HL-60/S4 treated with phorbol 12-myristate 13-acetate at 8.2 ng/mL for 4 days and 3 days (cell line): Measurements from ENCODE around the gene PRRG1.
"Not testable (repeated sequence)": the region's sequence is repeated elsewhere in the genome, so short reads cannot be mapped to it uniquely, and the experiment has no call there.

Experiments used
- in situ Hi-C: fragments of 300-500 bp; cut with MboI; formaldehyde crosslinking; loops from 2 replicates; pipeline ENCODE4 v1.15.0; 2022; ENCODE audit warnings: low sequenced_read_pairs

Gene PRRG1

DNA sequence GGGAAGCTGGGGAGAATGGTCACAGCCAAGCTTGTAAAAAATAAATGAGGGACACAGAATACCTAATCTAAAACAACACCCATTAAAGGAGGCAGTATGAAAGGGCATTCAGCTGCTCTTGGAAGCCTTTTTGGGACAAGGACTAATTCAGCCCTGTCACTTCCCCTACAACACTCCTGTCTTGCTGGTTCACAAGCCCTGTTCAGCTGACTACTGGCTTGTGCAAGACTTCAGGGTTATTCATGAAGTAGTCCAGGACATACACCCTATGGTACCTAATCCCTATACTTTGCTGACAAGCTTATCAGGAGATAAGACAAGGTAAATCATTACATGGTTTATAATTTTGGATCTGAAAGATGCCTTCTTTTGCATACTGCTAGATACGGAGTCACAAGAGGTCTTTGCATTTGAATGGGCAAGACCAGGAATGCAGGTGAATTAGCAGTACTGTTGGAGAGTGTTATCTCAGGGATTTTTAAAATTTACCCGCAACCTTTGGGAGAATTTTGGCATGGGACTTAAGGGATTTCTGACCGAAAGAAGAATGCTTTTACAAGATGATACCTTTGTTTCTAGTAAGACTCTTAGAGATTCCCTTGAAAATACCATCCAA lies 119.1 kb downstream of the PRRG1 start:
- in situ Hi-C loops, result no loop called here

DNA sequence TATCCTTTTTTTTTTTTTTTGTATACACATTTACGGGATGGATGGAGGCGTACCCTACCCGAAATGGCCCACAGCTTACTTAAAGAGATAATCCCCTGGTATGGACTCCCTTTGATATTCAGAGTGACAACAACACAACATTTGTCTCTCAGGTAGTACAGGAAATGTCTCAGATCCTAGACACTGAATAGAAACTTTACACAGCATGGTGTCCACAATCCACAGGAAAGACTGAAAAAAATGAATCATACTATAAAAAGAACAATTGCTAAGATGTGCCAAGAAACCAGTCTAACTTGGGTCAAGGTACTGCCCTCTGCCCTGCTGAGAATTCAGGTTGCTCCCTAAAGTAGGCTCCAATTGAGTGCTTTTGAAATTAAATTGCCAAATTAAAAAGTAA lies 121.5 kb downstream of the PRRG1 start:
- in situ Hi-C loops, result no loop called here

GRCh38 chrX:37472836-37473235 lies 123.7 kb downstream of the PRRG1 start:
- in situ Hi-C loops, result no loop called here

DNA sequence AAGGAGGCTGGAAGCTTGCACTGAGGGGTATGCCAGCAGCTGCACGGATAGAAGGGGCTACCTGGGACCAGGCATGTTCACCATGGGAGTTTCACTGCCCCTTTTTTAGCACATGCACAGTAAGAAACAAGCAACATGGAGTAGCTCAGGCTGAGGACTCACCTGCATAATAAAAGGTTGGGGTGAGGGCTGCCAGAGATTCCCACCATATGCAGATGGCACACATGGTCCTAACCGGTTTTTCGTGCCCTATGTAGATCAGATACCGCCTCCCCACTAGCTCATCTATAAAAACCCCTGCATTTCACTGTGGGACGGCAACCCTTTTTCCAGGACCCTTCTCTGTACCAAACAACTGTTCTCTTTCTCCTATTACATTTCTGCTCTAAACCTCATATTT lies 125.3 kb downstream of the PRRG1 start:
- in situ Hi-C loops, result no loop called here

GRCh38 chrX:37476571-37477170 lies 127.5 kb downstream of the PRRG1 start:
- in situ Hi-C loops, result no loop called here

DNA sequence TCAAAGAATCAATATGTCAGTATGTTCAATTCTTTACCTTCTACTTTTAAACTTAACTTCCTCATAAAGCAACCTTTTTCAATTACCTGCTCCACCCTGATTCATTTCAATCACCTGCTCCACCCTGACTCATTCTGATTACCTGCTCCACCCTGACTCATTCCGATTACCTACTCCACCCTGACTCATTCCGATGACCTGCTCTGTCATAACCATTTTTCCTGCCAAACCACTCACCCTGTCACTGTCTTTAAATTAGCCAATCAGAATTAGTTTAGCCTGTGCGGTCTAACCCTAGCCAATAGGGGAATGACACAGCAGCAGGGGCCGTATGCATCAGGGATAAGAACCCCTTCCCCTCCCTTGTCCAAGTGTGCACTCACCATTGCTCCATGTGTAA lies 135.2 kb downstream of the PRRG1 start:
- in situ Hi-C loops, result not testable (repeated sequence)

DNA sequence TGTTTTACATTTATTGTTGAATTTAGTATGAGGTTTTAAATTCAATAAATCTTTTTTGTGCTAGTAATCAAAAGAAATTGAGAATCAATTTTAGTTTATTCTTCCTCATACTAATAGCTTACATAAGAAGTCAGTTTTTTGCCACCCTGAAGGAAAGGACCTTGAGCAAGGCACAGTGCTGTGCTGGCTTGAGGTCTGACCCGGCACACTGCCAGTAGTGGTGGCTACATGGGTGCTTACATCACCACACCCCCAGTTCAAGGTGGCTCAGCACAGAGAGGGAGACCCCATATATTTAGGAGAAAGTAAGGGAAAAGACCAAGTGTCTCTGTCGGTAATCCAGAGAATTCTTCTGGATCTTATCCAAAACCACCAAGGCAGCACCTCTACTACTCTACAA lies 136.3 kb downstream of the PRRG1 start:
- in situ Hi-C loops, result no loop called here

- in situ Hi-C loops, result no loop called here
Measured at GRCh38 chrX:37487271-37487670, 138.1 kb downstream of the PRRG1 start.

DNA sequence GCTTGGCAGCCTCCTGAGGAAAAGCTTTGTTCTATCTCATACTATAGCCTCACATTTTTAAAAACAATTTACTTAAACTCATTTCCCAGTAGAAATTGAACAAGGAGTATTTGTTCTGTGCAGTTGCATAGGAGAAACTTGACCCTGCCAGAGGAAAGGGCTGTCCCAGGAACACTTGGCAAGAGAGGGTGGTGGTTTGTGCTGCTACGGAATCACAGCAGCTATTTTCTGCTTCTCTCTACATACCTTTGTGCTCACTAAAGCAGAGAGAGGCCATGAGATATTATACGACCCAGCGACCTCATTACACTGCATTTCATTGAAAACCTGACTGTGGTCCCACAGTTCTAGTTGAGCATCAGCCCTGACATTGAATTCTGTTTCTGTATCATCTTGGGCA lies 139.2 kb downstream of the PRRG1 start:
- in situ Hi-C loops, result no loop called here

DNA sequence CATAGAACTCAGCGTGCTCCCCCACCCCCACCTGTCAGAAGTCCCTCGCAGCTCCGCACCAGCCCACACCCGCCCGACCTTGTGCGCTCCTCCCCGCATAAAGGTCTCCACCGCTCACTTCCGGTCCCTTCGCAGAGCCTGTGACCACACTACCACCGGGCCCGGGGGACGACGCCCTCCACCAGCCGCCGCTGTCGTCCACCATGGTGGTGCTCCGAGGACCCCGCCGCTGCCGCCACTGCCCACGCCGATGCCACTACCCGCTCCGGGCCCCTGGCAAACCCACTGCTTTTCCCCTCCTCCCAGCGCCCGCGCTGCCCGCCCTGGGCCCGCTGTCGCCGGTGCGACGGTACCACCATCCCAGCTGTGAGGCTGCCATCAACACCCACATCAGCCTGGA lies 142.5 kb downstream of the PRRG1 start:
- in situ Hi-C loops, result no loop called here

DNA sequence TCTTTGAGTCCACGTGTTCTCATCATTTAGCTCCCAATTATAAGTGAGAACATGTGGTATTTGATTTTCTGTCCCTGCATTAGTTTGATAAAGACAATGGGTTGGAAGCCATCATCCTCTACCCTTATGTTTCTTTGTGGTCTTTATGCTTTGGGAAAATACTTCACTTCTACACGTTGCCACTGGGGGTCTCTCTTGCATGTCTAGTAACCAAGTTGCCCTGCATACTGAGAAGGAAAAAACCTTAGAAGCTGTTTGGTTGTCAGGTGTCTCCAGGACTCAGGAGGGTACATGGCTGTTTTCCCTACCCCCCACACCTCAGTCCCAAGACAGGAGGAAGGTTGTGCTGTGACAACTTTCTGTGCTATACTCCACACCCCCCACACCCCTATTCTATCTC lies 146.6 kb downstream of the PRRG1 start:
- in situ Hi-C loops, result not testable (repeated sequence)

DNA sequence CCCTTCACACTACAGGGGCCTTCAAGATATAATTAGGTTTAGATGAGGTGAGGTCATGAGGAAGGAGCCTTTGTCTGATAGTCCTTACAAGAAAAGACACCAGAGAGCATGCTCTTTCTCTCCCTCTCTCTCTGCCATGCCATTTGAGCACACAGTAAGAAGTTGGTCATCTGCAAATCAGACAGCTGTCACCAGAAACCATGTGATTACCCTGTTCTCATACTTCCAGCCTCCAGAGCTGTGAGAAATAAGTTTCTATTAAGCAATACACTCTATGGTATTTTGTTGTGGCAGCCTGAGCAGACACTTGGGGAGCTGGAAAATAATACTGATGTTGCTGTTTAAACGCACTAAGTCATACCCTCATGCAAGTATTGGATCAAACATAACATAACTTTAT lies 148.0 kb downstream of the PRRG1 start:
- in situ Hi-C loops, result not testable (repeated sequence)

DNA sequence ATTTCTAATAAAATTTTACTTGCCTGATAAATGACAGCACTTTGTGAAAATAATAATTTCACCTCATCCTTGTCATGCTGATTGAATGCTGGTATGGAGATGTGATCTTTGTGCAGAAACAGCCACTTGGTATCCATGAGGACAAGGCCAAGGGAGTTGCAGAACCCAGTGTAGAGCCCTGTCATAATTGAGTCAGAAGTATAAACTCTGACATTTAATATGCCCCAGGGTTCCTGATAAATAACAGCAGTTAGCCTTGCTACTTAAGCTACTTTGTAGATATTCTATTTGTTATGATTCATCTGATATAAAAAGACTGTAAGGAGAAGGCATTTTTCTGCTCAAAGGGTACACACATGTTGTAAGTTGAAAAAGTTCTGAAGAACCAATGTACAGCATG lies 149.2 kb downstream of the PRRG1 start:
- in situ Hi-C loops, result not testable (repeated sequence)

DNA sequence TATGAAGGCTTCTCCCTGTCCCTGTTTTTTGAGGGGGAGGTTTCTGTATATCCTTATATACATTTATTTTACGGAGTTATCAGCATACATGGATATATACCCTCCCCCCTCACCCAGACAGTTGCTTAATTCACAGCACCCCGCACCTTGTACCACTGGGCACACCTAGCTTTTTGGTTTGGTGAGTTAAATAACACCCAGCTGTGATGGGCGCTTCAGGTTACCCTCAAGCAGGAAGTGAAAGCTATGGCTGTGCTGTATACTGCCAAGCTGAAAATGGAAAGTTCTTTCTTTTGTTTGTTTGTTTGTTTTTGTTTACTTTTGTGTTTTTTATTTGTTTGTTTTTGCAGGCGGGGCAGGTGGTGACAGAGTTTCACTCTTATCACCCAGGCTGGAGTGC lies 150.5 kb downstream of the PRRG1 start:
- in situ Hi-C loops, result not testable (repeated sequence)

DNA sequence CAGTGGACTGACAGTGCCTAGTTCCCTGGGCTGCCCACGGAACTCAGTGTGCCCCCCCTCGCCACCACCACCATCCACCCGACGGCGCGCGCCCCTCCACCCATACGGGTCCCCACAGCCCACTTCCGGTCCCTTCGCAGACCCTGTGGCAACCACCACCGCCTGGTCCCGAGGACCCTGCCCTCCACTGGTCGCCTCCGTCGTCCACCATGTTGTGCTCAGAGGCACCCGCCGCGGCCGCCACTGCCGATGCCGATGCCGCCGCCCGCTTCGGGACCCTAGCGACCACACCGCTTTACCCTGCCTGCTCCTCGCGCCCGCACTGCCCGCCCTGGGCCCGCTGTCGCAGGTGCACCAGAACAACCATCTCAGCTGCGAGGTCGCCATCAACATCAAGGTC lies 155.8 kb downstream of the PRRG1 start:
- in situ Hi-C loops, result no loop called here
